ENCODE measurements around the gene DECR2.

Gene DECR2

GRCh38 chr16:450785-451512 lies 49.3 kb downstream of the DECR2 start:
- DNase-seq = no peak

GRCh38 chr16:454397-454940 lies 52.8 kb downstream of the DECR2 start:
- no peak for DNase-seq

GRCh38 chr16:455453-455852 lies 53.8 kb downstream of the DECR2 start:
- DNase-seq = no peak

- no peak for DNase-seq
These were observed 55.3 kb downstream of the DECR2 start for GRCh38 chr16:456891-457483.

- no peak for DNase-seq
These were observed 56.2 kb downstream of the DECR2 start for GRCh38 chr16:457732-458400.

- DNase-seq = no peak
These were observed 58.1 kb downstream of the DECR2 start for GRCh38 chr16:459761-460160.

- DNase-seq = no peak
These were observed 59.1 kb downstream of the DECR2 start for GRCh38 chr16:460787-461186.
